Thyroid gland (tissue), 4 donors: ENCODE results near the gene SPATA1. TPM values are rescaled to one million over a fixed set of nuclear protein-coding genes. Genes with fewer than 3 reads are reported as not detected.

Source experiments
- DNase-seq, 2 donors: peaks; one replicate each; pipeline ENCODE4 v3.0.0-alpha.2; 2019
- H3K27ac ChIP-seq, 3 donors: fragments of 200-600 bp; sonication (generic); 1 replicate in 2 of 3; 2 replicates in 1 of 3; pipeline ENCODE4 v1.5.1; 2016 to 2019; ENCODE audit warnings: mild to moderate bottlenecking in 1 of 3, moderate library complexity in 1 of 3
- H3K27me3 ChIP-seq: fragments of 200-600 bp; sonication (generic); one replicate; pipeline ENCODE4 v1.5.1; 2019
- H3K36me3 ChIP-seq, 2 donors: fragments of 200-600 bp; sonication (generic); one replicate each; pipeline ENCODE4 v1.5.1; 2016 to 2019
- H3K4me1 ChIP-seq, 2 donors: fragments of 200-600 bp; sonication (generic); one replicate each; pipeline ENCODE4 v1.5.1; 2017 to 2019
- H3K4me3 ChIP-seq, 3 donors: fragments of 200-600 bp; sonication (generic); replicated peaks in 1 of 3; 1 replicate in 2 of 3; 2 replicates in 1 of 3; pipeline ENCODE4 v1.5.1; 2016; ENCODE audit warnings: mild to moderate bottlenecking in 1 of 3
- H3K9me3 ChIP-seq: fragments of 200-600 bp; sonication (generic); one replicate; pipeline ENCODE4 v1.5.1; 2017
- CTCF ChIP-seq, 6 experiments: fragments of 200-600 bp in 3 of 6; fragments of 450-650 bp in 3 of 6; sonication (generic) in 3 of 6; IDR thresholded peaks; one replicate each; pipeline ENCODE4 v1.5.1; 2016 to 2019; ENCODE audit warnings: antibody characterized with exemption in 6 of 6, mild to moderate bottlenecking in 2 of 6, inconsistent platforms in 1 of 6, moderate library complexity in 1 of 6
- POLR2A ChIP-seq, 2 donors: fragments of 450-650 bp; IDR thresholded peaks; one replicate each; pipeline ENCODE4 v1.6.1; 2017; ENCODE audit warnings: antibody characterized with exemption in 2 of 2, mild to moderate bottlenecking in 2 of 2, moderate library complexity in 1 of 2
- WGBS, 2 donors: methylation state at CpG; one replicate each; pipeline ENCODE4 v1.1.5; 2017; 5-methylcytosine and 5-hydroxymethylcytosine counted together
- intact Hi-C: fragments of 100-400 bp; cut with DNase I; formaldehyde crosslinking; loops from one replicate; pipeline ENCODE4 v1.15.1; 2023
- total RNA-seq, 4 donors: library from RNA; depleted of rRNA; stranded (reverse); fragments of >200 nt; gene quantifications; one replicate each; pipeline ENCODE4 v1.2.3, GENCODE V29; 2016

SPATA1 gene
- total RNA-seq, 4 donors from 2014 or later: 0.13 to 2.8 (median 1.8) TPM; not detected in 1

DNA sequence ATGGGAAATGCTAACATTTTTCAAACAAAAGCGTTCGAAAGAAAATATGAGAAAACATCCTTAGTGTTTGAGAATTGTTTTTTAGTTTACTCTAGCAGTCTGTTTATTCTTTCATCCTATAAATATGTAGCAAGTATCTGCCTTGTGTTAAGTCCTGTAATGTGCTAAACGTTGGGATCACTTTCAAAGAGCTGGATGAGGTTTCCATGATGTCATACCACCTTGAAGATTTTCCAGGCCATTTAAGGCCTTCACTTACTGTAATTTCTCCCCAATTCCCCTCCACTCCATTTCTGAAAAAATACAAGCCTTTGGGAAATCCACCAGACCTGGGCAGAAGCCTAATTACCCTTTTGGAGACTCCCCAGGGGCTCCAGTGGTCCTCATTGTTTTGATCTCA is 92.2 kb downstream of the SPATA1 start:
- intact Hi-C loops: no loop called here
- DNase-seq: no peak
- Histone ChIP-seq H3K4me3 (no peak overlapping the region), H3K27ac (no peak overlapping the region), H3K9me3 (no peaks in the 10 kb centered on the region), H3K36me3 (no peaks in the 10 kb centered on the region), H3K4me1 (no peaks in the 10 kb centered on the region), H3K27me3 (no peaks in the 10 kb centered on the region)
- TF ChIP-seq CTCF (IDR thresholded peaks at IDR 0.05) (no peak), POLR2A (IDR thresholded peaks at IDR 0.05) (no peak)
- WGBS, 2 donors: 79 to 82% methylated on average over 3 of the region's 3 CpGs

DNA sequence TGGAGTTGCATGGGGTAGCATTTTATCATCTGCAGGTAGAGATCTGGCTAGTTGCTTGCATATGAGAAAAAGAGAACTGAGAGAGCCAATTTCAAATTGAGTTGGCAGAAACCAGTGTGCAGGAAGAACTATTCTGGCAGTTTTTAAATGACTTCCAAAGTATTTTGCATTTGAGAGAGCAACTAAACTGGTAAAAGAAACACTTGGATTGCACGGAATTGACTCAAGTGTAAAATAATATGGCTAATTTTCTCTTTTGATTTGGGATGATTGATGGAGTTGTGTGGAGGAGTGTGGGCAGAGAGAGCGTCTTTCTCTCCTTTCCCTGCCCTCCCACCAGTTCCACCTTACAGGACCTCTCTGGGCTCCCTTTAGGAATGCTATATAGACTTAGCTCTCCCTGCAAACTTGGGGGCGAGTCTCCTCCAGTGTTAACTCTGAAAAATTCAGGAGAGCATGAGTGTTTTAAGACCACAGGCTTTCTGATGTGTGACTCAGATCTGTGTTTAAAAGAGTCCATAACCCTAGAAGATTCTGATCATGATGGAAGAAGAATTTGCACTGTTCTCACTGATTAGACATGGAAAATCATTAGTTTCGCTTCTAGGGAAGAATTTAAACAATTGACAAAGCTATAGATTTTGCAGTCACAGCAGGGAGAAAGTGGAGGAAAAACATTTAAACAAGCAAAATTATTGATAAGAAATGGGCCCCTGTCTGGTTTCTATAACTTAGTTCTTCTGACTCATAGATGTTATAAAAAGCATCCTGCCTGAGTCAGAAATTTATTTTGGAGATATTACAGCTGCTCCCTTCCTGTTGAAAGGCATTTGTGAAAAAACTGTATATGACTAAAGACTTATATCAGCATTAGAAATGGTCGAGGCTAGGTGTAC is 92.9 kb downstream of the SPATA1 start:
- Histone ChIP-seq H3K36me3 (no peaks in the 10 kb centered on the region), H3K4me3 (no peak overlapping the region), H3K27me3 (no peaks in the 10 kb centered on the region), H3K9me3 (no peaks in the 10 kb centered on the region), H3K27ac (no peak overlapping the region), H3K4me1 (no peaks in the 10 kb centered on the region)
- intact Hi-C loops: no loop called here
- no peak for DNase-seq
- no peak for TF ChIP-seq CTCF (IDR thresholded peaks at IDR 0.05)
- TF ChIP-seq POLR2A (IDR thresholded peaks at IDR 0.05): no peak
- 58% methylated on average over 5 of the region's 5 CpGs for WGBS, 2 donors

DNA sequence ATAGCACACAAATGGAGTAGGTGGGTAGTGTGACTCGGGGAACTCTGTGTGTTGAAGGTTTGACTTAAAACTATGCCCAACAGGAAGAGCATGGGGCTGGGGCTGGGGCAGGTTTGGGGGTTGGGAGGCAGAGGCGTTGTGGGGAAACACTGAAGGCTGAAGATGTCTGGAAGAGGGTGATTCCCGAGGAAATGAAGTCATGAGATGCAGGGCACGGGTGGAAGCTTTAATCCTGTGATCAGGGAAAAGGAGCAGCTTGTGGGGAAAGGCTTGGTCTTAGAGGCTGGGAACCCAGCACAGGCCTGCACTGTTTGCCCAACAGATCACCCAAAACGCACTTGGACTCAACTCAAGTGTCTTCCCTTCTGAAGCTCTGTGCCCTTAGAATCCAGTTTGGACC is 94.6 kb downstream of the SPATA1 start:
- H3K27me3 ChIP-seq: no peaks in the 10 kb centered on the region
- intact Hi-C loops: no loop called here
- no peak for TF ChIP-seq CTCF (IDR thresholded peaks at IDR 0.05)
- TF ChIP-seq POLR2A (IDR thresholded peaks at IDR 0.05): no peak
- no peak overlapping the region for H3K4me3 ChIP-seq
- no peak for DNase-seq
- no peaks in the 10 kb centered on the region for H3K4me1 ChIP-seq
- 90 to 91% methylated on average over 5 of the region's 5 CpGs for WGBS, 2 donors
- no peak overlapping the region for H3K27ac ChIP-seq
- no peaks in the 10 kb centered on the region for H3K36me3 ChIP-seq
- H3K9me3 ChIP-seq: no peaks in the 10 kb centered on the region

DNA sequence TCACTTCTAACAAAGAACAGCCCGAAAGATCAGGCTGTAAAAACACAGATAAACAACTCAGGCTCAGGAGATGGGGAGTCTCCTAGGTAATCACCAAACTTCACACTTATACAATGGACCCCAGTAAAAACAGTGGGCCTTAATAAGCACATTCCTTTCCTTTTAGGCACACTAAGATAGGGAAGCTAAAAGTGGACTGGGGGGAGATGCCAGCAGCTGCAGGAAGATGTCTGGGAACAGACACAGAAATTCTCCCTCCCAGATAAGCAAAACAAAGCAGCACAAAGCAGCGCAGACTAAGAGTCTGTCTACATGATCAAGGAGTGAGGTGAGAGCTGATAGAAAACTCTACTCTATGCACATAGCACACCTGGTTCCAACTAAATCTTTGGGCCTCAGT is 97.0 kb downstream of the SPATA1 start:
- Histone ChIP-seq H3K4me1 (no peaks in the 10 kb centered on the region), H3K4me3 (no peak overlapping the region), H3K36me3 (no peaks in the 10 kb centered on the region), H3K27me3 (no peaks in the 10 kb centered on the region), H3K27ac (no peak overlapping the region), H3K9me3 (no peaks in the 10 kb centered on the region)
- intact Hi-C loops: no loop called here
- no peak for DNase-seq
- TF ChIP-seq CTCF (IDR thresholded peaks at IDR 0.05) (no peak), POLR2A (IDR thresholded peaks at IDR 0.05) (no peak)
- WGBS, 2 donors: 67% methylated on average over 2 of the region's 2 CpGs
